Osteoblast (primary cell): Measurements from ENCODE around the gene NREP. TPM values are rescaled to one million over a fixed set of nuclear protein-coding genes. Genes with fewer than 3 reads are reported as not detected.
A peak's percentile ranks its signal among the peaks of the same experiment; 100 is the strongest.

ENCODE experiments used
- DNase-seq: peaks from one replicate; pipeline ENCODE4 v3.0.0; 2011; ENCODE audit warnings: low spot score, mixed read lengths; ENCODE audit not compliant: insufficient read length; ENCODE audit errors: missing footprints
- H2AFZ ChIP-seq: 2 replicates; pipeline ENCODE4 v1.6.0; 2011; ENCODE audit warnings: mild to moderate bottlenecking, low read length
- H3K27ac ChIP-seq: 2 replicates; pipeline ENCODE4 v1.5.1; 2011; ENCODE audit warnings: mild to moderate bottlenecking, low read depth, low read length, moderate library complexity
- H3K27me3 ChIP-seq: 2 replicates; pipeline ENCODE4 v1.6.0; 2012; ENCODE audit warnings: mild to moderate bottlenecking, control low read depth, inconsistent platforms, low read length, moderate library complexity; ENCODE audit not compliant: insufficient read depth
- H3K36me3 ChIP-seq: 2 replicates; pipeline ENCODE4 v1.5.1; 2011; ENCODE audit warnings: mild to moderate bottlenecking, low read length, control low read depth, moderate library complexity; ENCODE audit not compliant: insufficient read depth
- H3K4me1 ChIP-seq: 2 replicates; pipeline ENCODE4 v1.5.1; 2011; ENCODE audit warnings: mild to moderate bottlenecking, low read length, control low read depth, moderate library complexity; ENCODE audit not compliant: insufficient read depth
- H3K4me2 ChIP-seq: 2 replicates; pipeline ENCODE4 v1.6.0; 2011; ENCODE audit warnings: mild to moderate bottlenecking, low read length; ENCODE audit not compliant: insufficient read depth
- H3K4me3 ChIP-seq: fragments of 200-600 bp; sonication (generic); 3 replicates; pipeline ENCODE4 v1.5.1; 2012; ENCODE audit warnings: mild to moderate bottlenecking, low read length, inconsistent platforms; ENCODE audit not compliant: insufficient read depth
- H3K79me2 ChIP-seq: 2 replicates; pipeline ENCODE4 v1.6.0; 2012; ENCODE audit warnings: mild to moderate bottlenecking, low read length, control low read depth, inconsistent platforms; ENCODE audit not compliant: insufficient read depth
- H3K9me3 ChIP-seq: 2 replicates; pipeline ENCODE4 v1.5.1; 2011; ENCODE audit warnings: low read depth, low read length, control low read depth
- H4K20me1 ChIP-seq: 2 replicates; pipeline ENCODE4 v1.6.0; 2012; ENCODE audit warnings: mild to moderate bottlenecking, low read length, control low read depth; ENCODE audit not compliant: insufficient read depth
- total RNA-seq: library from RNA; depleted of rRNA; stranded (reverse); fragments of >200 nt; gene quantifications from 2 replicates; pipeline ENCODE4 v1.2.3, GENCODE V29; 2012
- TF ChIP-seq, protein P1 (sequence below): IDR thresholded peaks from 2 replicates; pipeline ENCODE4 v1.5.1; 2011; ENCODE audit warnings: mild to moderate bottlenecking, low read depth, low read length, moderate library complexity; ENCODE audit errors: extremely low read depth

Gene NREP
- total RNA-seq, 1 donor = 182 TPM

GRCh38 chr5:111741278-111741677, 15.7 kb downstream of the NREP start:
- no peak for DNase-seq
- H3K4me1 ChIP-seq = peaks cover 87% of the 10 kb centered on the region
- H3K4me2 ChIP-seq = peak overlapping the region; percentile 76
- no peak overlapping the region for H2AFZ ChIP-seq
- no peaks in the 10 kb centered on the region for H4K20me1 ChIP-seq
- peaks cover 22% of the 10 kb centered on the region for H3K36me3 ChIP-seq
- peaks cover 77% of the 10 kb centered on the region for H3K79me2 ChIP-seq
- no peaks in the 10 kb centered on the region for H3K9me3 ChIP-seq
- no peak overlapping the region for H3K4me3 ChIP-seq
- peak overlapping the region; percentile 73 for H3K27ac ChIP-seq
- TF ChIP-seq, protein P1, sequence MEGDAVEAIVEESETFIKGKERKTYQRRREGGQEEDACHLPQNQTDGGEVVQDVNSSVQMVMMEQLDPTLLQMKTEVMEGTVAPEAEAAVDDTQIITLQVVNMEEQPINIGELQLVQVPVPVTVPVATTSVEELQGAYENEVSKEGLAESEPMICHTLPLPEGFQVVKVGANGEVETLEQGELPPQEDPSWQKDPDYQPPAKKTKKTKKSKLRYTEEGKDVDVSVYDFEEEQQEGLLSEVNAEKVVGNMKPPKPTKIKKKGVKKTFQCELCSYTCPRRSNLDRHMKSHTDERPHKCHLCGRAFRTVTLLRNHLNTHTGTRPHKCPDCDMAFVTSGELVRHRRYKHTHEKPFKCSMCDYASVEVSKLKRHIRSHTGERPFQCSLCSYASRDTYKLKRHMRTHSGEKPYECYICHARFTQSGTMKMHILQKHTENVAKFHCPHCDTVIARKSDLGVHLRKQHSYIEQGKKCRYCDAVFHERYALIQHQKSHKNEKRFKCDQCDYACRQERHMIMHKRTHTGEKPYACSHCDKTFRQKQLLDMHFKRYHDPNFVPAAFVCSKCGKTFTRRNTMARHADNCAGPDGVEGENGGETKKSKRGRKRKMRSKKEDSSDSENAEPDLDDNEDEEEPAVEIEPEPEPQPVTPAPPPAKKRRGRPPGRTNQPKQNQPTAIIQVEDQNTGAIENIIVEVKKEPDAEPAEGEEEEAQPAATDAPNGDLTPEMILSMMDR = no peak
- no peaks in the 10 kb centered on the region for H3K27me3 ChIP-seq

DNA sequence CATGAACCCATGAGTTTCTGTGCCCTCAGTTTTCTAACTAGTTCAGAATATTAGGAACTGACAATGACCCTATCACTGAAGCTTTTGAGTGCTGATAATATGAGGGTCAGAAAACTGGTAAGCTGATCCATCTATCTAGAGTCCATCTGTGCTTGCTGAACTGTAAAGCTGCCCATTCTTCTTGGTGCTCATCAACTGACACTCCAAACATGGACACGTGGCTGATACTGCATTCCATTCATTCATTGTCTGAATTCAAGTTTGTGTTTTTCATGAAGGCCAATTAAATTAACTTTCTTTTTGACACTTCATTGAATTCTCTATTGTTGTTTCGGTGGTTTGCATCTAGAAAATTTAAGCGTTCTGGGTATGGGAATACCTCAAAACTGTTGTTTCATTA, 17.6 kb downstream of the NREP start:
- no peaks in the 10 kb centered on the region for H4K20me1 ChIP-seq
- no peak overlapping the region for H2AFZ ChIP-seq
- peaks cover 64% of the 10 kb centered on the region for H3K79me2 ChIP-seq
- DNase-seq = no peak
- H3K9me3 ChIP-seq = no peaks in the 10 kb centered on the region
- H3K4me3 ChIP-seq = no peak overlapping the region
- H3K36me3 ChIP-seq = peaks cover 28% of the 10 kb centered on the region
- TF ChIP-seq, protein P1 = no peak
- no peaks in the 10 kb centered on the region for H3K27me3 ChIP-seq
- peak overlapping the region; percentile 64 for H3K27ac ChIP-seq
- peaks cover 93% of the 10 kb centered on the region for H3K4me1 ChIP-seq
- no peak overlapping the region for H3K4me2 ChIP-seq

DNA sequence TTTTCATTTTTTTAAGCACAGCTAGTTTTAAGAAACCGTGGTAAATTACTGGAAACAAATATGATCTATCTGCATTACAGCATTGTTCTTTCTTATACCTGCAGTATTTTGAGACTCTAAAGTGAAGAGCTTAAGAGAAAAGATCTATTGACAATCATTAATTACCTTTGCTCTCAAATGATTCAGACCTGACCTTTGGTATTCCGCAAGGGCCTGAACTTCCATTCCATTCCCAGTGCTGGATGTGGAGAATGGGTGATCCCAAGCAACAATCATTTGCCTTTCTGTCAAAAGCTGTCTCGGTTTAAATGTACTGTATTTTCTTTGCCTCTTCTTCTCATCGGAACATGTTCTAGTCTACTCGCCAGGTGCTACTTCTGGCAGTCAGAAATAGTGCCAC, 18.9 kb downstream of the NREP start:
- Histone ChIP-seq H3K9me3 (no peaks in the 10 kb centered on the region), H3K27me3 (no peaks in the 10 kb centered on the region), H3K36me3 (peaks cover 35% of the 10 kb centered on the region), H3K27ac (peak overlapping the region; percentile 64), H3K4me3 (no peak overlapping the region), H2AFZ (no peak overlapping the region), H3K4me2 (peak overlapping the region; percentile 15), H3K4me1 (peaks cover 92% of the 10 kb centered on the region), H4K20me1 (no peaks in the 10 kb centered on the region), H3K79me2 (peaks cover 61% of the 10 kb centered on the region)
- TF ChIP-seq, protein P1 = no peak
- no peak for DNase-seq

DNA sequence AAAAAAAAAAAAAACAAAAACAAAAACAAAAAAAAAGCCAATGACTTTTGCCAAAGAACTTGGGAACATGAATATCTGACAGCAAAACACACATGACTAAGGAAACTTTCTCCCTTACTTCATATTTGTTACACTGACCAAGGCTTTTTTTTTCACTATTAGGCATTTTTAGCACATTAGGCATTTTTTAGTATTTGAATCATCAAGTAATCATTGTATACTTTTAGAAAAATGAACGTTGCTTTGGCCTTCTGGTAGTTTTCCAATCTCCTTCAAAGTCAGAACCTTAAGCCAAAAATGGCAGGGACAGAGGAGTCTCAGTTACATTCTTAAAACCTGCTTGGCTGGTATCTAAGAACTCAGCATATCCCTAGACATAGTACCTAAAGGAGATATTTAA, 19.3 kb downstream of the NREP start:
- Histone ChIP-seq H3K27me3 (no peaks in the 10 kb centered on the region), H3K4me3 (no peak overlapping the region), H3K36me3 (peaks cover 39% of the 10 kb centered on the region), H2AFZ (no peak overlapping the region), H3K4me1 (peaks cover 88% of the 10 kb centered on the region), H3K4me2 (no peak overlapping the region), H3K9me3 (no peaks in the 10 kb centered on the region), H3K27ac (peak overlapping the region; percentile 64), H3K79me2 (peaks cover 66% of the 10 kb centered on the region), H4K20me1 (no peaks in the 10 kb centered on the region)
- DNase-seq = peak; percentile 56
- TF ChIP-seq, protein P1 = no peak
